Right atrium auricular region (tissue), 2 donors: ENCODE measurements around the gene IP6K2. TPM values are rescaled to one million over a fixed set of nuclear protein-coding genes. Genes with fewer than 3 reads are reported as not detected.
"Not testable (repeated sequence)": the region's sequence is repeated elsewhere in the genome, so short reads cannot be mapped to it uniquely, and the experiment has no call there.

Experiments used
- DNase-seq: peaks from one replicate; pipeline ENCODE4 v3.0.0-alpha.2; 2019; ENCODE audit warnings: low spot score
- H3K27ac ChIP-seq, 2 donors: fragments of 200-600 bp; sonication (generic); 1 replicate in 1 of 2; 2 replicates in 1 of 2; pipeline ENCODE4 v1.5.1; 2016 to 2019
- H3K27me3 ChIP-seq, 2 donors: fragments of 200-600 bp; sonication (generic); one replicate each; pipeline versions ENCODE4 v1.5.1 to v1.6.0; 2017 to 2019
- H3K36me3 ChIP-seq: fragments of 200-600 bp; sonication (generic); one replicate; pipeline ENCODE4 v1.5.1; 2016
- H3K4me1 ChIP-seq, 2 donors: fragments of 200-600 bp; sonication (generic); one replicate each; pipeline versions ENCODE4 v1.5.1 to v1.6.0; 2017 to 2019
- H3K4me3 ChIP-seq, 2 donors: fragments of 200-600 bp; sonication (generic); 1 replicate in 1 of 2; 2 replicates in 1 of 2; pipeline ENCODE4 v1.5.1; 2017 to 2019; ENCODE audit warnings: mild to moderate bottlenecking in 1 of 2, moderate library complexity in 1 of 2
- H3K9me3 ChIP-seq, 2 donors: fragments of 200-600 bp; sonication (generic); one replicate each; pipeline ENCODE4 v1.5.1; 2019
- total RNA-seq, 2 donors: library from RNA; depleted of rRNA; stranded (reverse); fragments of >200 nt; gene quantifications; one replicate each; pipeline ENCODE4 v1.1.0, GENCODE V29; 2016
- TF ChIP-seq, protein P1 (sequence below), 2 donors: fragments of 200-600 bp; sonication (generic); IDR thresholded peaks; one replicate each; pipeline ENCODE4 v1.5.1; 2019; ENCODE audit warnings: antibody characterized with exemption in 2 of 2

Gene IP6K2
- total RNA-seq, 2 donors from 2014 or later = 35.7 to 39.6 TPM

DNA sequence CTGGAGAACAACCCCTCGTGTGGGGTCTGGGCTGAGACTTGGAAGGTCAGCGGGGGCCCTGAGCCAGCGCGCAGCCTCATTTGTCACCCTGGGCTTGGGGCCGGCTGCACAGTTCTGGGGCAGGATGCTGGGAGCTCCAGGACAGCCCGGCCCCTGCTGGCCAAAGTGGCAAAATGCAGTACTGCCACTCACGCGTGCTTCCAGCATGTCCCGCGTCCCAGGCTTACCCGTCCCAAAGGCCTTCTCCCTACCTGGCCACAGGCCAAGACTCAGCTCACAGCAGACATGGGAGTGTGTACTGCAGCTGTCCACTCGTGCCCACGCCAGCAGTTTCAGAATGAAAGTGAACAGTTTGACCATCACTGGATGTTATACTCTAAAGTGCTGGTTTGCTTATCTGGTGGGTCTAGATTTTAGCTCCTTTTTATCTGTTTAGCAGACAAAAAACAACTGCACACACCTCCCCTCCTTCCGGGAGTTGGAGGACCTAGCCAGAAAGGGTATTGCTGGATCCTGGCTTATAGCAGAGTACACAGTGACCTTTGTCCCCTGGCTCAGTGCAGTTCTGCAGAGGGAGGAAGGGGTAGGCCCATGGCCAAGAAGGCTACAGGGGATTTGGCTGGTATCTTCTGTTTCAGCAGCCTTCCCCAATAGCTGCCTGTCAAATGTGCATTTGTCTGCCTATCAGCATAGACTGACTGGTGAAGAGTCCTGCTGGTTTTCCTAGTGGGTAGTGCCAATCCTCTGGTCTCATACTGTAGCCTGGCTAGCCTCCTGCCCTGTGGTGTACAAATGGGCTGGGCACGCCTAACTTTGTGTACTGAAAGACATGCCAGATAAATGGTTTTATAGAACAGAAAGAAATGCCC is 23.2 kb upstream of the IP6K2 start:
- Histone ChIP-seq H3K36me3 (no peaks in the 10 kb centered on the region), H3K9me3 (no peaks in the 10 kb centered on the region), H3K27ac (peak overlapping the region; percentile 80 to 83), H3K4me1 (peaks cover 0 to 50% of the 10 kb centered on the region in 2 donors), H3K4me3 (peak overlapping the region in 1 of 2 donors; percentile 31), H3K27me3 (no peaks in the 10 kb centered on the region)
- DNase-seq = peak; percentile 95
- TF ChIP-seq, protein P1, sequence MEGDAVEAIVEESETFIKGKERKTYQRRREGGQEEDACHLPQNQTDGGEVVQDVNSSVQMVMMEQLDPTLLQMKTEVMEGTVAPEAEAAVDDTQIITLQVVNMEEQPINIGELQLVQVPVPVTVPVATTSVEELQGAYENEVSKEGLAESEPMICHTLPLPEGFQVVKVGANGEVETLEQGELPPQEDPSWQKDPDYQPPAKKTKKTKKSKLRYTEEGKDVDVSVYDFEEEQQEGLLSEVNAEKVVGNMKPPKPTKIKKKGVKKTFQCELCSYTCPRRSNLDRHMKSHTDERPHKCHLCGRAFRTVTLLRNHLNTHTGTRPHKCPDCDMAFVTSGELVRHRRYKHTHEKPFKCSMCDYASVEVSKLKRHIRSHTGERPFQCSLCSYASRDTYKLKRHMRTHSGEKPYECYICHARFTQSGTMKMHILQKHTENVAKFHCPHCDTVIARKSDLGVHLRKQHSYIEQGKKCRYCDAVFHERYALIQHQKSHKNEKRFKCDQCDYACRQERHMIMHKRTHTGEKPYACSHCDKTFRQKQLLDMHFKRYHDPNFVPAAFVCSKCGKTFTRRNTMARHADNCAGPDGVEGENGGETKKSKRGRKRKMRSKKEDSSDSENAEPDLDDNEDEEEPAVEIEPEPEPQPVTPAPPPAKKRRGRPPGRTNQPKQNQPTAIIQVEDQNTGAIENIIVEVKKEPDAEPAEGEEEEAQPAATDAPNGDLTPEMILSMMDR (IDR thresholded peaks at IDR 0.05) = peak; percentile 91 to 93

- Histone ChIP-seq H3K4me1 (peaks cover 0 to 50% of the 10 kb centered on the region in 2 donors), H3K9me3 (no peaks in the 10 kb centered on the region), H3K4me3 (peak overlapping the region in 1 of 2 donors; percentile 31), H3K27me3 (no peaks in the 10 kb centered on the region), H3K36me3 (no peaks in the 10 kb centered on the region), H3K27ac (peak overlapping the region; percentile 80 to 83)
- TF ChIP-seq, protein P1 (IDR thresholded peaks at IDR 0.05) = no peak
- no peak for DNase-seq
Measured at GRCh38 chr3:48739617-48739954, 22.6 kb upstream of the IP6K2 start.

GRCh38 chr3:48738926-48739616 is 22.1 kb upstream of the IP6K2 start:
- Histone ChIP-seq H3K36me3 (no peaks in the 10 kb centered on the region), H3K4me3 (peak overlapping the region in 1 of 2 donors; percentile 31), H3K27ac (peak overlapping the region; percentile 80 to 83), H3K27me3 (no peaks in the 10 kb centered on the region), H3K9me3 (no peaks in the 10 kb centered on the region), H3K4me1 (peaks cover 0 to 50% of the 10 kb centered on the region in 2 donors)
- TF ChIP-seq, protein P1 (IDR thresholded peaks at IDR 0.05) = no peak
- DNase-seq = no peak

DNA sequence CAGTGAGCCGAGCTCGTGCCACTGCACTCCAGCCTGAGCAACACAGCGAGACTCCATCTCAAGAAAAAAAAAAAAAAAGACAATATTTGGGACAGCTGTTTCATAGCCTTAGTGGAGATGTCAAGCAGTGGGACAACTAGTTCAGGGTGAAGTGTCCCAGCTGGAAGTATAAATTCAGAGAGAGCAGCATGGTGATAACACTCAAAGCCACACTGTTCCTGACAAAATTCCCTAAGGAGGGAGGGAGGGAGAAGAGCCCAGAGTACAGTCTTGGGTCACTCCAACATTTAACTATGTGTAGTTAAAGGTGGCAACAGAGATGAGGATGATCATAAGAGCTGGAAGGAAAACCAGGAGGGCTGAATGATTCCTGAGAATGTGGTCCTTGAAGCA is 21.1 kb upstream of the IP6K2 start:
- TF ChIP-seq, protein P1 (IDR thresholded peaks at IDR 0.05) = no peak
- DNase-seq = no peak

GRCh38 chr3:48735075-48735767 is 18.2 kb upstream of the IP6K2 start:
- peaks cover 0 to 39% of the 10 kb centered on the region in 2 donors for H3K4me1 ChIP-seq
- H3K36me3 ChIP-seq, H3K27me3 ChIP-seq, DNase-seq, H3K9me3 ChIP-seq, H3K27ac ChIP-seq, H3K4me3 ChIP-seq: not testable (repeated sequence)

More for the DNA sequence above, 21.1 kb upstream of the IP6K2 start:
- H3K27me3 ChIP-seq = no peaks in the 10 kb centered on the region
- H3K36me3 ChIP-seq = no peaks in the 10 kb centered on the region
- no peaks in the 10 kb centered on the region for H3K9me3 ChIP-seq
- H3K4me1 ChIP-seq = peaks cover 0 to 50% of the 10 kb centered on the region in 2 donors
- peak overlapping the region; percentile 80 to 83 for H3K27ac ChIP-seq
- no peak overlapping the region for H3K4me3 ChIP-seq

DNA sequence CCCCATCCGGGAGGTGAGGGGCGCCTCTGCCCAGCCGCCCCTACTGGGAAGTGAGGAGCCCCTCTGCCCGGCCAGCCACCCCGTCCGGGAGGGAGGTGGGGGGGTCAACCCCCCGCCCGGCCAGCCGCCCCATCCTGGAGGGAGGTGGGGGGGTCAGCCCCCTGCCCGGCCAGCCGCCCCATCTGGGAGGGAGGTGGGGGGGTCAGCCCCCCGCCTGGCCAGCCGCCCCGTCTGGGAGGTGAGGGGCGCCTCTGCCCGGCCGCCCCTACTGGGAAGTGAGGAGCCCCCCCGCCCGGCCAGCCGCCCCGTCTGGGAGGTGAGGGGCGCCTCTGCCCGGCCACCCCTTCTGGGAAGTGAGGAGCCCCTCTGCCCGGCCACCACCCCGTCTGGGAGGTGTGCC is 17.5 kb upstream of the IP6K2 start:
- H3K27ac ChIP-seq, H3K27me3 ChIP-seq, H3K9me3 ChIP-seq, H3K36me3 ChIP-seq, DNase-seq, H3K4me3 ChIP-seq: not testable (repeated sequence)
- peaks cover 0 to 32% of the 10 kb centered on the region in 2 donors for H3K4me1 ChIP-seq

GRCh38 chr3:48733752-48734518 is 16.9 kb upstream of the IP6K2 start:
- not testable (repeated sequence) for H3K27ac ChIP-seq, DNase-seq, H3K4me3 ChIP-seq, H3K9me3 ChIP-seq, H3K27me3 ChIP-seq, H3K36me3 ChIP-seq
- H3K4me1 ChIP-seq = peaks cover 0 to 26% of the 10 kb centered on the region in 2 donors
